HepG2 (cell line): ENCODE results near the gene AGBL3. TPM values are rescaled to one million over a fixed set of nuclear protein-coding genes. Genes with fewer than 3 reads are reported as not detected.

Source experiments
- AHDC1 ChIP-seq: sonication (generic); formaldehyde crosslinking; IDR thresholded peaks from 2 replicates; pipeline ENCODE4 v1.5.1; 2020; ENCODE audit warnings: mild to moderate bottlenecking, missing genetic modification reagents, borderline replicate concordance
- ASH2L ChIP-seq: fragments of 300-600, 200-600 bp; sonication (generic); IDR thresholded peaks from 2 replicates; pipeline ENCODE4 v1.7.0; 2017; ENCODE audit warnings: low read depth, mild to moderate bottlenecking, moderate library complexity, mixed read lengths, low read length; ENCODE audit not compliant: insufficient read length
- ATF4 ChIP-seq, 2 experiments: fragments of 450-650 bp in 1 of 2; sonication (generic) in 1 of 2; formaldehyde crosslinking; IDR thresholded peaks; 2 replicates each; pipeline versions ENCODE4 v1.5.0 to v1.8.0; 2020 to 2022; ENCODE audit warnings: mild to moderate bottlenecking in 1 of 2, missing genetic modification reagents in 1 of 2
- ATF5 ChIP-seq: sonication (generic); formaldehyde crosslinking; IDR thresholded peaks from 2 replicates; pipeline ENCODE4 v1.4.0; 2020; ENCODE audit warnings: mild to moderate bottlenecking, low read depth, missing genetic modification reagents
- BRCA1 ChIP-seq: sonication (generic); formaldehyde crosslinking; IDR thresholded peaks from 2 replicates; pipeline ENCODE4 v1.4.0; 2020; ENCODE audit warnings: missing genetic modification reagents
- CTCF ChIP-seq: sonication (generic); formaldehyde crosslinking; IDR thresholded peaks from 2 replicates; pipeline ENCODE4 v1.5.0; 2020; ENCODE audit warnings: mild to moderate bottlenecking, missing genetic modification reagents, moderate library complexity
- EEA1 ChIP-seq: sonication (generic); formaldehyde crosslinking; IDR thresholded peaks from 2 replicates; pipeline ENCODE4 v1.5.1; 2020; ENCODE audit warnings: mild to moderate bottlenecking, missing genetic modification reagents, borderline replicate concordance
- HOXA5 ChIP-seq: sonication (generic); formaldehyde crosslinking; IDR thresholded peaks from 2 replicates; pipeline ENCODE4 v1.4.0; 2020; ENCODE audit warnings: missing genetic modification reagents
- LCORL ChIP-seq, 2 experiments: fragments of 450-650 bp in 1 of 2; sonication (generic) in 1 of 2; formaldehyde crosslinking in 1 of 2; IDR thresholded peaks; 2 replicates each; pipeline versions ENCODE4 v1.5.0 to v1.6.1; 2017 to 2020; ENCODE audit warnings: antibody characterized with exemption in 1 of 2, missing genetic modification reagents in 1 of 2
- MXD4 ChIP-seq: IDR thresholded peaks from 2 replicates; pipeline ENCODE4 v1.6.1; 2016; ENCODE audit warnings: mild to moderate bottlenecking, missing biosample characterization, missing genetic modification reagents
- NONO ChIP-seq, 2 experiments: fragments of 450-650 bp in 1 of 2; sonication (generic) in 1 of 2; formaldehyde crosslinking in 1 of 2; IDR thresholded peaks in 1 of 2; conservative IDR thresholded peaks in 1 of 2; 2 replicates each; pipeline versions ENCODE4 v1.6.1 to v1.8.0; 2017 to 2022; ENCODE audit warnings: mild to moderate bottlenecking in 1 of 2, missing genetic modification reagents in 1 of 2, moderate library complexity in 1 of 2
- SP140L ChIP-seq: sonication (generic); formaldehyde crosslinking; IDR thresholded peaks from 2 replicates; pipeline ENCODE4 v1.4.0; 2020; ENCODE audit warnings: missing genetic modification reagents, borderline replicate concordance
- TFDP1 ChIP-seq: IDR thresholded peaks from 2 replicates; pipeline ENCODE4 v1.6.1; 2016; ENCODE audit warnings: missing compliant biosample characterization, missing genetic modification reagents, borderline replicate concordance
- ZBTB42 ChIP-seq: sonication (generic); formaldehyde crosslinking; IDR thresholded peaks from 2 replicates; pipeline ENCODE4 v1.5.0; 2020; ENCODE audit warnings: mild to moderate bottlenecking, missing genetic modification reagents
- ZMYM3 ChIP-seq: sonication (generic); formaldehyde crosslinking; IDR thresholded peaks from 2 replicates; pipeline ENCODE4 v1.5.1; 2020; ENCODE audit warnings: mild to moderate bottlenecking, missing genetic modification reagents
- ZNF101 ChIP-seq: sonication (generic); formaldehyde crosslinking; IDR thresholded peaks from 2 replicates; pipeline ENCODE4 v1.4.0; 2020; ENCODE audit warnings: mild to moderate bottlenecking, low read depth, missing genetic modification reagents, borderline replicate concordance
- polyA plus RNA-seq, 8 experiments: library from polyadenylated mRNA; depleted of rRNA in 3 of 8; stranded (reverse) in 7 of 8; unstranded in 1 of 8; fragments of >200 nt; fragmentation: Illumina TruSeq in 4 of 8; extraction: Trizol in 4 of 8; gene quantifications; 2 replicates each; pipeline versions ENCODE4 v1.2.1 to v1.2.3, GENCODE V29; 2011 to 2016; ENCODE audit warnings: low read depth in 4 of 8, missing spikeins in 1 of 8, mixed read lengths in 1 of 8; ENCODE audit not compliant: insufficient read depth in 1 of 8
- total RNA-seq, 5 experiments: library from RNA; depleted of rRNA; stranded (reverse); fragments of >200 nt; fragmentation: Illumina TruSeq; extraction: Trizol; gene quantifications; 2 replicates each; pipeline ENCODE4 v1.2.3, GENCODE V29; 2016; ENCODE audit warnings: low read depth in 1 of 5

The AGBL3 gene
- total and polyA plus RNA-seq, 2 of the 13 experiments (the other 11 are each of a cell fraction or from before 2014, with no cell fraction given), result 2.2 to 7.2 TPM

GRCh38 chr7:134991469-134992339, 5.4 kb downstream of the AGBL3 start (continued):
- TF ChIP-seq SP140L, result no peak
- no peak; the same call in 1 of the 2 replicates for TF ChIP-seq TFDP1 (CRISPR knock-in tag)
- TF ChIP-seq HOXA5 (CRISPR knock-in tag), result no peak; the same call in 1 of the 2 replicates
- peak; percentile 58; the same call in 1 of the 2 replicates for TF ChIP-seq MXD4 (CRISPR knock-in tag)
- no peak for TF ChIP-seq ZBTB42
- TF ChIP-seq ZNF101 (CRISPR knock-in tag), result no peak
- 0 out of 2 replicates have a peak, but pooled peaks have one; percentile 34 for TF ChIP-seq ZMYM3 (CRISPR knock-in tag)
- TF ChIP-seq ATF5 (CRISPR knock-in tag), result no peak
- TF ChIP-seq AHDC1 (CRISPR knock-in tag), result peak; percentile 81; the same call in 1 of the 2 replicates
- peak; percentile 99 for TF ChIP-seq ASH2L
- no peak for TF ChIP-seq NONO (IDR thresholded peaks at IDR 0.05)
- TF ChIP-seq NONO (CRISPR knock-in tag; conservative IDR thresholded peaks at IDR 0.05), result no peak
- TF ChIP-seq ATF4 (CRISPR knock-in tag; IDR thresholded peaks at IDR 0.05), result no peak
- TF ChIP-seq LCORL (IDR thresholded peaks at IDR 0.05), result peak; percentile 71
- TF ChIP-seq LCORL (CRISPR knock-in tag; IDR thresholded peaks at IDR 0.05), result peak; percentile 30; the same call in 1 of the 2 replicates
- no peak for TF ChIP-seq CTCF (CRISPR knock-in tag)
- TF ChIP-seq BRCA1 (CRISPR knock-in tag), result no peak
- TF ChIP-seq EEA1 (CRISPR knock-in tag), result no peak
